HG02884 (cell line): Measurements from ENCODE around the gene ALG12.

Source experiments
- ATAC-seq: cut with Tn5 transposase; IDR thresholded peaks from one replicate; pipeline ENCODE4 v1.9.1; 2021; ENCODE audit warnings: mild to moderate bottlenecking, moderate library complexity; ENCODE audit not compliant: unreplicated experiment

Gene ALG12

DNA sequence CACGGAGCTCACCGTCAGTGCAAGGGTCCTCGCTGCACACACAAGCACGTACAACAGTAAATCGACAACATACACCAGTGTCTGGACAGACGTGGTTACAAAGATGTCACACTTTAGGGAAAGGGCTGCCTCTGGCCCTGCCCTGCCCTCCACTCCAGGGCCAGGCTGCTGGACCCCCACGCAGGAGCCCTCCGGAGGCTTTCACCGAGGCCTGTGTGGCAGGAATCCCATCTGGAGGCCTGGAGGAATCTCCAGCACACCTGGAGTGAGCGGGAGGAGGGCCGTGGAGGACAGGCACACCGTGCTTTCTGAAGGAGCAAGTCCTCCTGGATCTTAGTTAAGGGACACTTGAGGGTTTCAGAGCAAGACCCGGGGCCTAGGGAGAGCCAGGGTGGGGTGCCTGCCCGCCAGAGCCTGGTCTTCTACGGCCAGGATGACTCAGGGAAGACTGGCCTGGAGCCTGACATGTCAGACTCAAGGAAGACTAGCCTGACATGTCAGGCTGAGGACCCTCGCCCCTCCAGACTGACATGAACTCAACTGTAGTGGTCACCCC, 40.2 kb upstream of the ALG12 start:
- ATAC-seq: no peak

DNA sequence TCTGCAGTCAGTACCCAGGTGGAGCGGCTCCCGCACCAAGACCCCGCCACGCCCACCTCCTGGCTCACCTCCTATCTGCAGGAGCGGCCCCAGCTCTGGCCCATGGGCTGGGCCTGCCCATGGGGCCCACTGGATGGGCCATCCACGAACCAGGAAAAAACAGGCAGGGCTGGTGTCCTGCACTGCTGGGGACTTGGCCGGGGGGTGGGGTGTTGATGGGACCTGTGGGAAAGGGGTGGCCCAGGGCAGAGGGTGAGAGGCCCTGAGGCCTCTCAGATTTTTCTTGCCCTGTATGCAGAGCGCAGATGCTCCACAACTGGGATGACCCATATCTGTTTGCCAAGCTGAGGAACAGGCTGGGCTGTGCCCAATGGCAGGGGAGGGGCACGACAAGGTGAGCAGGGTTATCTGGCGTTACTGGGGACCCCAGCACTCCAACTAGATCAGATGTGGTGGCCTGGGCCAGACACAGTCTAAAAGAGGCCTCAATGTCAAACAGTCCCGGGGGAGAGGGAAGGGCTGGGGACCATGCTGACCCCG, 39.7 kb upstream of the ALG12 start:
- no peak for ATAC-seq

DNA sequence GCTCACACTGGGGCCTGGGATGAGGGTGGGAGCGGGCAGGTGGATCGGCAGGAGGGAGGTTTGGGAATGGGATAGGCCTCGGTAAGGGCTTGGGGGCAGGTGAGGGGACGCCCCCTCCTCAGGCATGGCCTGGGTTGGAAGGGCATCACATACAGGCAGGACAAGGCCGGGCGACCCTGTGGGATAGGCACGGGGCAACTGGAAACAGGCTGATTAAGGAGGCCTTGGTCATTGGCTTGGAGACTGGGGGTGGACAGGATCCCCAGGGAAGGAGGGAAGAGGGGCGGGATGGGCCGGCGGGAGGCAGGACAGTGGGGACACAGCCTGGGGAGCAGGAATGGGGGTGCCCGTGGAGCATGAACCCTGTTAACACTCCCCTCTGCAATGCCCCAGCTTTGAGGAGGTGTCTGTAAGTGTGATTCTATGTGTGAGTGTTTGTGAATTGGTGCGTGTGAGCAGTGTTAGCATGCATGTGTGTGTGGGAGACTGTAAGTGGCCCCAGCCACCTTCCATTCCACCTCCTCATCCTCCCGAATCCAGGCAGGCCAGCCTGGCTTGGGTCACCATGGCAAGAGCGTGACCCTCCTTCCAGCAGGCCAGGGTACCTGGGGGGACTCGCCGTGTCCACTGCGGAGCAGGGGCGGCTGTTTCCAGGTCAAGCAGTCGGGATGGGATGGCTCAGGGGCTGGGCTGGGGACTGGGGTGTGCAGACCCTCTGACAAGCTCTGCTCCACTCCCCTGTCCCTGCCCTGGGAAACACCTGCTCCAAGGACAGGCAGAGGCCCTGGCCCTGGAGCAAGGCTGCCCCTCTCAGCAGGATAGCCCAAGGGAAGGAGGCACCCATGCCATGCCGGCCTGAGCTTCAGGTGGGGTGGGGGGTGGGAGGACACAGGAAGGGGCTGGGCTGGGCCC, 38.9 kb upstream of the ALG12 start:
- ATAC-seq: no peak

DNA sequence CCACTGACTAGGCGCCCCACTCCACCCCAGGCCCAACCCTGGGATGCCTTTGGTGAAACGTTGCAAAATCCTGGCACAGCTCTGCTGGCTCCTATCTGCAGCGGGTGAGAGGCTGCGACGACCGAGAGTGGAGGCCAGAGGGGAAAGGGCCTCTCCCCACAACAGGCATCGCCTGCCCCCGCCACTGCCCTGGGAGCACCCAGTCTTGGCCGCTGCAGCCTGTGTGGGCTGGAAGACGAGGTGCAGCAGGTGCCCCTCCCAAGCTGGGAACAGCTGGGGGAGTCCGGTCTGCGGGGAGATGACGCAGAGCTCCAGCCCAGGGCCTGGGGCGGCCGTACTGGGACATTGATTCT, 38.2 kb upstream of the ALG12 start:
- ATAC-seq: no peak

DNA sequence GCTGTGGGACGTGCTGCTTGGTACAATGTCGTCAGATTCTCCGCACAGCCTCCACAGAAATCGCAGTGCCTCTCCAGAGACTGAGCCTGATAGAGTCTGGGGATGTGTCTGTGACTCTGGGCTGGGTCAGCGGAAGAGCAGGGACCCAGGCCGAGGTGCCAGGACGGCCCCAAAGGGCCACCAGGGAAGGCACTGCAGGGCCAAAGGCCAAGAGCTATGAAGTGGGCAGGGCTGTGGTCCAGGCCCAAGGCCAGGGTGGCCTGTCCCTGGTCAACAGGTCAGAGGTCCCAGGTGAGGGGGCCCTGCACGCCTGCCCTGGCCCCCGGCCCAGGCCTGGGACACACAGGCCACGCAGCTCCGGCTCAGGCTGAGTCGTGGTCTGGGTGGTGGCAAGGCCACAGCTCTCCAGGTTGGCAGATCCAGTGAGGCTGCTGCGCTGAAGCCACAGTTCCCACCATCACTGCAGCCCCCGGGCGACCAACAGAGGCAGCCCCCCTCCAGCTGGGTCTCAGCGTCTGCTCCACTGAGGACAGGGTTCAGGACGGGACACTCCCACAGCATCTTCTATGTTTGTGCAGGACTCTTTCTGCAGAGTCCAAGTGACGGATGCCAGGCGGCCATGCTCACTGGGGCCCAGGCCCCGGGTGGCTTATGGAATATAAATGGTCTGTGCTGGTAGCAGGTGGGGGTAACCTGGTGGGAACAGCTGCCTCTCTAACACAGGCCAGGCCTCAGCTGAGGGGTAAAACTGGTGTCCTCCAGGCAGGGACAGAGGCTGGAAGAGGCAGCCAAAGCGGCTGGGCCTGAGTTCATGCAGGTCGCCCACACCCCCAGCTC, 37.6 kb upstream of the ALG12 start:
- ATAC-seq: no peak

DNA sequence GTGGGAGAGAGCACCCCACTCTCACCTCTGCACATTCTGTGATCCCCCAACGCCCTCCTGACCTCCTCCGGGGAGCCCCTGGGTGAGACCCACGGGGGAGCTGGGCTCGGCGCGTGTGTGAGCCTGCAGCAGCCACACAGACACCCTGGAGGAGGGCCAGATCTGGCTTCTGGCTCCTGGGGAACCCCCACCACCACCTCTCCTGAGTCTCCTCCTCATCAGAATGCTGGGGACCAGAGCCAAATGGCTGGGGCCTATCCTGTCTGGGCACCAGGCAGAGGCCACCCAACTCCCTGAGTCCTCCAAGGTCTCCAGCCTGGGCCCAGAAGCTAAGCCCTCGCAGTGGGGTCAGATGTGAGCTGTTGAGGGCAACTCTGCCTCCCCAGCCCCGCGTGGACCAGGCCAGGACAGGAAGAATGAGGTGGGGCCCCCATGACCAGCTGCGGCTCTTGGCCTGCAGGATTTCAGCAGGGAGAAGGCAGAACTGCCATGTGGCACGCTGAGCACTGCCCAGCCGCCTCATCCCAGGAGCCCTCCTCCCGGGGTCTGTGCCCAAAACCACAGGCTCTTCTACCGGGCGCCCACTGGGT, 36.8 kb upstream of the ALG12 start:
- no peak for ATAC-seq

DNA sequence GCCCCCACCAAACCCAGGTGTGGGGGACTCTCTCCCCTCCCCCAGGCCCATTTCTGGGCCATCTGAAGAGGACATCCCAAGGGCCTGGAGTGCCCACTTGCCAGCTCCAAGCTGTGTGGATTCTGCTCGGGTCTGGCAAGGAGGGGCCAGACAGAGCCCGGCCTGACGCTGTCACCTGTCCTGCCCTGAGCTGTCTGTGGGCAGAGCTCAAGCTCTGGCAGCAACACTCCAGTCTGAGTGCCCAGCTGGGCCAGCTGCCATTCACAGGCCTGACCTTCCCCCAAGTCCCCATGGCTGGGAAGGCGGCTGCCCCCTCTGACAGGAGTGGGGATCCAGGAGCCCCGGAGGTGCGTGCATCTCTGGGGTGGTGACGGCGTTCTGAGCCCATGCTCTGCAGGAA, 36.1 kb upstream of the ALG12 start:
- no peak for ATAC-seq

DNA sequence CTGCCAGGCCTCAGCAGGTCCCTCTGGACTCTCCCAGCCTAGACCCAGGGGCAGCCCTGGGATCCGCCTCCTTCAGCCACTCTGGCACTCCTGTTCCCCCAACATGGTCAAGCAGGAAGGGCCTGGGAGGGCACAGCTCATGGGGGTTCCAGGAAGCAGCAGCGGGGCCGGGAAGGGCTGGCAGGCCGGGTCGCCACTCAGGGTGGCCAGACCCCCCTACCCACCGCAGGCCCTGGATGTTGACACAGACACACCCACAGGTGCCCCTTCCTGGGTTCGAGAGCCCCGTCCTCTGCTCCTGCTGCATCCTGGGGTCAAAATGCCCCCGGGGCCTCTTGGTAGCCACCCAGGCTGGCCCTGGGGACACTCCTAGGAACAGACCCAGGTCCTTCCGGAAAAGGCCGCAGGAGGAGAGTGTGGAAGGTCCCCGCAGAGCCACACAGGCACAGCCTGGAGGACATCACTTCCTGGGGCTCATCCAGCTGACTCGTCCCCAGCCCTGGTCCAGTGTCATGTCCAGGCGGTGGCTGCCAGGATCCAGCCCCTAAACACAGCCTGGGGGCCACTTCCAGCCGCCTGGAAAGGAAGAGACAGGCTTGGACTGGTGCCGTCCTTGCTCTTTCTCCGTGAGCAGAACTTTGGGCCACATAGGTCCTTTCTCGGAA, 35.6 kb upstream of the ALG12 start:
- ATAC-seq: no peak

DNA sequence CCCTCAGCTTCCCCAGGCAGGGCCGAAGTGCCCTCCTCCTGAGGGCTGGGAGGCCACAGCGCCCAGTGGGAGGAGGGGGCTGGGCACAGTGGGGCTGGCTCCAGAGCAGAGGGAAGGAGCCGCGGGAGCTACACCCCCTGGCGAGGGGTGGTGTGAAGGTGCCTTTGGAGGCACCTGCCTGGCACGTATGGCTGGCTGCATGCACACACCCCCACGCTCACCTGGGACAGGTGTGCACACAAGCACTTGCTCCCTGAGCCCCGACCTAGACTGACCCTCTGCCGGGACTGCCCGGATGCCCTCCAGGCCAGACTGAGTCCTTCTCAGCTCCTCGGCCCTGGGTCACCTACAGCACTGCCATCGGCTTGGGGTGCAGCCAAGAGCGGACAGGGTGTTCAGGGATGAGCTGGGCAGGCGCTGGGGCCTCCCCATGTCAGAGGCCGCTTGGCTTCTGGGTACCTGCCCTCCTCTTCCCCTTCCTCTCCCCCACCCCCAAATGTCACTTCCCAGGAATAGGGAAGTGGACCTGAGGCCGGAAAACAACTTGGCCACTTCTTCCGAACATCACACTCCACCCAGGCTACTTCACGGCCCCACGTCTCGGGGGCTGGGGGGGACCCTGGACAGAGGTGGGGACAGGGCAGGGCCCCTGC, 34.9 kb upstream of the ALG12 start:
- no peak for ATAC-seq

DNA sequence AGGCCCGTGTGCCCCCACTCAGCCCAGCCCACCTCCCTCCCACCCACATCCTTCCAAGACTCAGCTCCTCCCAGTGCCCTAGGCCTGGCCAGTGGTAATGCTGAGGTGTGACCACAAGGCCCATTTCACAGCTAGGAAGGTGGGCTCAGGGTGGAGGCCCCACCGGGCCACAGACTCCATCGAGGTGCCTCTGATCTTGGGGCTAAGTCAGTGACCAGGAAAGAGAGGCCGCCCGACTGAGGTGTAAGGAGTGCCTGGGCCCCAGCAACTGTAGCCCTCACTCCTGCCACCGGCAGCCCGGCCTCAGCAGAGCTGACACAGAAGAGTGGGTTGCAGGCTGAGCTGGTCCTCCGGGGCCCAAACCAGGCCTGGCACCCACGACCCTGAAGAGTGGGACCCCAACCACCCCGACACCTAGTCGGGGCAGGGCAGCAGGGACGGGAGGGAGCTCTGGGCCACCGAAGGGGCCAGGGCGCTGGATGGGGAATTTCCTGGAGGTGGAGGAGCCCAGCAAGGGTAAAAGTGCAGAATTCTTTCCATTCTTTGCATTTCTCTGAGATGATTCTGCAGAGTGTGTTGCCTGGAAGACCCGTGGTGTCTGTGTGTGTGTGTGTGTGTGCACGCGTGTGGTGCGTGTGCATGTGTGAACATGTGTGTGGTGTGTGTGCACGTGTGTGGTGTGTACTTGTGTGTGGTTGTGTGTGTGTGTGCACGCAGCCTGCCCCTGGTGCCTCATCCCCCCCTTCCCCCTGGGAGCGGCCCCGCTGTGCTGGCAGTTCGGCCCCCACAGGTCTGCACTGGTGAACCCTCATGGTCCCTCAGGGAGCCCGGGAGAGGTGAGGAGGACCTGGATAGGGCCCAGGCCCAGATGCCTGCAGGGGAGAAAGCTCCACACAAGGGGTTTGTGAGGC, 34.0 kb upstream of the ALG12 start:
- no peak for ATAC-seq

DNA sequence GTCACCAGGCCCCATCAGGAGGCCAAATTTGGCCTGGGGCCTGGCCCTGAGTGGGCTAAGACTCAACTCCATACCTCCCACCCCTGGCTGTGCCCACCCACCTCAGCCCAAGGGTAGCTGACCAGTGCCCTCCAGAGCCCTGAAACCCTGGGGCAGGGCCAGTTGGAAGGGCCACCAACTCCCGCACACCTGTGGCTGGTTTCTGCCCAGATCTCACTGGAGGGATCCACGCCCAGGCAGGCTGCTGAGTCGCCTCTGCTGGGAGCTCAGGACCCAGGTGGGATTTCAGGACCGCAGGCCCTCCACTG, 33.4 kb upstream of the ALG12 start:
- ATAC-seq: no peak

DNA sequence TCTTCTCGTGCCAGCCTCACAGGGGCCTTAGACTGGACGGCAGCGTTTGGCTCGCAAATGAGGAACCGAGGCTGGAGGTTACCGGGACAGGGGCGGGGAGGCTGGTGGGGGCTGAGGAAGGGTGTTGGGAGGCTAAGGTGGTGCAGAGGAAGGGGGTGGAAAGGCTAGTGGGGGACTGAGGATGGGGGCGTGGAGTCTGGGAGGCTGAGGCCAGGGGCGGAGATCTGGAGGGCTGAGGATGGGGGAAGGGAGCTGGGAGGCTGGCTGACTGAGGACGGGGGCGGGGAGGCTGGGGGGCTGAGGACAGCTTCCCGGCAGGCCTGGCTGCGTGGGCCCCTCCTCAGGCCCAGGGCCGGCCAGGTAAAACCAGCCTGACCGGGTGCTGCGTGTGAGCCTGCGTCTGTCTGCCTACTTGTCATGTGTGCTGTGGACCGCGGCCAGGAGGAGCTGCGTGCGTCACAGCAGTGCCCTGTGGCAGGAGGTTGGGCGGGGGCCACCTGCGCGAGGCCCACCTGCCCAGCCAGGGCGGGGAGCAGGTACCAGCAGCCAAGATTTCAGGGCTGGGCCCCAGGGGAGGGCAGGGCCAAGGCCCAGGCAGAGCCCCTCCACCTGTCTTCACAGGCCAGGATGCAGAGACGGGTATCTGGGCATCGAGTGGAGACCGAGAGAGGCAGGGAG, 32.9 kb upstream of the ALG12 start:
- ATAC-seq: no peak

DNA sequence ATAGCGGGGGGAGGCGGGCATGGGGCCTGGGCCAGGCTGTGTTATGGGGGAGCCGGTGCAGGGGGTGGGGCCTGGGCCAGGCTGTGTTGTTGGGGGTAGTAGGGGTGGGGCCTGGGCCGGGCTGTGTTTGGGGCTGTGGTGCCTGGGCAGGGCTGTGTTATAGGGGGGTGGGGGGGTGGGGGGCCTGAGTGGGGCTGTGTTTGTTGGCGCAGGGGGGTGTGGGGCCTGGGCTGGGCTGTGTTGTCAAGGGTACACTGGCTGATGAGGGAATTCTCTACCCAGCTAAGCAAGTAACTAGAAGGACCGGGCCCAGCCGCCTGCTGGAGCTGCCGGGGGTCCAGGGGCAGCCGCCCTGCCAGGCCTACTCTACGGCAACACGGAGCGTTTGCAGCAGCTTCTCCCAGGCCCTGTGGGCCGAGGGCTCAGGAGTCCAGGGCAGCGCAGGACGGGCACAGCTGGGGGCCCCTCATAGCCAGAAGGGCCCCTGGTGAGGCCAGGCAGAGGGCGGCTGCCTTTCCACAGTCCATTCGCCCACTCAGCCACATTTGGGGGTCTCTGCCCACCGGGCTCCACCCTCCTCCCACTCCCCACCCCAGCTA, 32.3 kb upstream of the ALG12 start:
- ATAC-seq: no peak

DNA sequence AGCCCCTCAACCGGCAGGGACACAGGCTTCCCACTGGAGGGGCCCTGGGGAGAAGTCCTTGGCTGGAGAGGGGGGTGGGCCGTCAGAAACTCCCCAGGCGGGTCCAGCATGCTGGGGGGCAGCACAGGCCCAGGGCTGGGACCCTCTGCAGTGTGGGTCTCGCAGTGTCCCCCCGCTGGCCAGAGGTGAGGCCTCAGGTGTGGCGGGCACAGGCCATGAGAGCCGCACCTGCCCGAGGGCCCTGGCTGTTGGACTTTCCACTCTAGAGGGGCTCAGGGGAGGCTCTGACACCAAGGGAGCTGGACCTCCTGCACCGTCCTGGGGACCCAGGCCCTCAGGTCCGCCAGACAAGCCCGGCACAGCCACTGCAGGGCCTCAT, 31.7 kb upstream of the ALG12 start:
- no peak for ATAC-seq

DNA sequence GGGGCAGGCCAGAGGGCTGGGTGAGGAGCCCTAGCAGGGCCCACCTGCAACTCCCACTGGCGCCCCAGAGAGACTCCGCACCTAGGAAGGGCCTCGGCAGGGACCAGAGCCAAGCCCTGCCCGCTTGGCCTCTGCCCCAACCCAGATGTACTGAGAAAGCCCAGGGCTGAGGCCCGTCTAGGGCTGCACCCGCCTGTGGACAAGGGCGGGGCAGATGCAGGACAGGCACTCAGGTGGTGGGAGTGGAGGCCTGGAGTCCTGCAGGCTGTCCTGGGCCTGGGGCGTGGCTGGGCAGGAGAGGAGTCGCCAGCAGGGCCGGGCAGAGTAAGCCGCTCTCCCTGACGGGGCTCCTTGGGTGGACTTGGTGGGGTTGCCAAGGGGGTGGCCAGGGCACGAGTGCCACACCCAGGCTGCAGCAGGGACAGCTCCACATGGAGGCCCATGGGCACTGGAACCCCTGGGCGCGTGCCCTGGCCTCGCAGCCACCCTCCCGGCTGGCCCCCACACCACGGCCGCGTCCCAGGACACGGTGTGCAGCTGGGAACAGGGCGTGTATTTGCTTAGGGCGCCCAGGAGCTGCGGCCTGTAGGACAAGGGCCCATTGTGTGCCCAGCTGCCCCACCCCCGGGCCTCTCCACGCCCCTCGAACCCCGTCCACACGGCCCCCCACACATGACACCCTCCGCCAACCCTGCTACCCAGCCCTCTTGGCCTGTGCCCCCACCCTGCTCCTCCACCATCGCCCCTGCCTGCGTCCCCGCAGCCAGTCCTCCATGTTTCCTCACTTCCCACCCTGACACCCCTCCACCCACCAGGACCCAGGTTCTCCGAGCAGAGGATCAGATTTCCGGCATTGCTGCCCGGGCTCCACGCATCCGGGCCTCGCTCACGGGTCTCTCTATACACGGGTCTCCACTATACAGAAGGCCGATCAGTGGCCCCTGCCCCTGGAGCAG, 31.0 kb upstream of the ALG12 start:
- no peak for ATAC-seq

DNA sequence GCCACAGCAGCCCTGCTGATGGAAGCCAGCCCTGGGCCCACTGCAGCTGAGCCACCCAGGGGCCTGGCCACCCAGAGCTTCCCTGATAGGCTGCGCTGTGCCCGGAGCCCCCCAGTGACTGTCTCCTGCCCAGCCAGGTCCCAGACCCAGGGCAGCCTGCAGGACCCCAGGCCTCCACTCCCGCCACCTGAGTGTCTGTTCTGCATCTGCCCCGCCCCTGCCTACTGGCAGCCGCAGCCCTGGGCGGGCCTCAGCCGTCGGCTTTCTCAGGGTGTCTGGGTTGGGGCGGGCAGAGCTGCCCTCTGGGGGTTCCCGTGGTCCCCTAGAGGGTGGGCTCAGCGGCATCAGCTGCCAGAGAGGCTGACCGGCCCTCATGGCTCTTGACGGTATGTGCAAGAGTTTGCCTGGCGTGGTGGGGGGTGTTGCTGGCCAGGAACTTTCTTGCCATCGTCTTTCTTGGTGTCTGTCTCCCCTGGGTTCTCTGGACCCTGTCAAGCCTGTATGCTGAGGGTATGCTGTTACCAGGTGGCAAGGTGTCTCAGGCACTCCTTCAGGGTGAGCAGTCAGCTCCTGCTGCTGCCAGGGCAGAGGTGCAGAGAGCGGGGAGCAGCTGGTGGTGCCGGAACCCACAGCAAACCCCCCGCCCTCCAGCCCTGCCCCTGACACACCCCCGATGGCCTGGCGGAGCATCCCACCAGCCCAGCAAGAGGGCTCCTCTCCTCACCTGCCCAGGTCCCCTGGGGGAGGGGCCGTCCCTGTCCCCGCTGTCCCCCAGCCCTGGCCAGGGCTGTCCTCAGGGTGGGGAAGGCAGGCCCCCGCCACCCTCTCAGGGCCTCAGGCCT, 30.1 kb upstream of the ALG12 start:
- no peak for ATAC-seq

DNA sequence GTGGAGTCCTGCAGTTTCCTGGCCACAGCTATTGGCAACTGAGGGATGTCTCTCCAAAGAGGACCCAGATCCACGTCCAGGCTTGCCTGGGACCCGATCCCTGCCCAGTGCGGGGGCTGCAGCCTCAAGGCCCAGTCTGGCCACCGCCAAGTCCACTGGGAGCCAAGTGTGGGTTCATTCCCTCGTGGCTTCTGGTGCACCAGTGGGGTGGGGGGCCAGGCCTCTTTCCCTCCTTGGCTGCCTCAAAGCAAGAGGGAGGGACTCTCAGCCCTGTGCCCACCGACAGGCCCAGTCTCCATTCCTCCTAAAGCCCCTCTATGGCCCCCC, 29.0 kb upstream of the ALG12 start:
- no peak for ATAC-seq
